Vagina (tissue), 2 donors: Measurements from ENCODE around the gene HS6ST2. TPM values are rescaled to one million over a fixed set of nuclear protein-coding genes. Genes with fewer than 3 reads are reported as not detected.

Experiments used
- DNase-seq, 2 donors: peaks; one replicate each; pipeline ENCODE4 v3.0.0-alpha.2; 2017; ENCODE audit errors: extremely low spot score in 2 of 2
- H3K27ac ChIP-seq: fragments of 200-600 bp; sonication (generic); one replicate; pipeline ENCODE4 v1.5.1; 2019
- H3K27me3 ChIP-seq: fragments of 200-600 bp; sonication (generic); one replicate; pipeline ENCODE4 v1.5.1; 2019
- H3K36me3 ChIP-seq, 2 donors: fragments of 200-600 bp; sonication (generic); one replicate each; pipeline ENCODE4 v1.5.1; 2017 to 2019
- H3K4me1 ChIP-seq: fragments of 200-600 bp; sonication (generic); one replicate; pipeline ENCODE4 v1.5.1; 2019
- H3K4me3 ChIP-seq, 2 donors: fragments of 200-600 bp; sonication (generic); 1 replicate in 1 of 2; 2 replicates in 1 of 2; pipeline ENCODE4 v1.5.1; 2016 to 2019
- H3K9me3 ChIP-seq: fragments of 200-600 bp; sonication (generic); one replicate; pipeline ENCODE4 v1.5.1; 2019
- CTCF ChIP-seq, 3 experiments: fragments of 450-650 bp in 2 of 3; fragments of 200-600 bp in 1 of 3; sonication (generic) in 1 of 3; IDR thresholded peaks; one replicate each; pipeline ENCODE4 v1.5.1; 2017 to 2019; ENCODE audit warnings: antibody characterized with exemption in 3 of 3, mild to moderate bottlenecking in 2 of 3, moderate library complexity in 2 of 3
- POLR2A ChIP-seq, 2 donors: fragments of 450-650 bp; IDR thresholded peaks; one replicate each; pipeline ENCODE4 v1.6.1; 2017; ENCODE audit warnings: antibody characterized with exemption in 2 of 2, mild to moderate bottlenecking in 2 of 2, moderate library complexity in 2 of 2
- POLR2AphosphoS5 ChIP-seq, 2 donors: sonication (generic); formaldehyde crosslinking; IDR thresholded peaks; one replicate each; pipeline ENCODE4 v1.9.0; 2017; ENCODE audit warnings: antibody characterized with exemption in 2 of 2, mild to moderate bottlenecking in 2 of 2, low read depth in 1 of 2; ENCODE audit not compliant: insufficient read depth in 1 of 2
- intact Hi-C: fragments of 100-400 bp; cut with DNase I; formaldehyde crosslinking; loops from one replicate; pipeline ENCODE4 v1.15.1; 2023
- total RNA-seq: library from RNA; depleted of rRNA; stranded (reverse); fragments of >200 nt; gene quantifications from one replicate; pipeline ENCODE4 v1.2.3, GENCODE V29; 2016

HS6ST2 gene
- total RNA-seq, 1 donor from 2014 or later, result 0.74 TPM

- Histone ChIP-seq H3K27ac (no peak overlapping the region), H3K36me3 (no peaks in the 10 kb centered on the region), H3K4me1 (no peaks in the 10 kb centered on the region), H3K9me3 (no peaks in the 10 kb centered on the region), H3K4me3 (no peak overlapping the region), H3K27me3 (no peaks in the 10 kb centered on the region)
- intact Hi-C loops, result no loop called here
- TF ChIP-seq POLR2A (IDR thresholded peaks at IDR 0.05), result no peak
- no peak for TF ChIP-seq CTCF (IDR thresholded peaks at IDR 0.05)
- TF ChIP-seq POLR2AphosphoS5 (IDR thresholded peaks at IDR 0.05; ENCODE audit: insufficient read depth in 1 of 2, low read depth in 1 of 2), result no peak
- DNase-seq, result no peak
Observed at GRCh38 chrX:132875650-132876522, 82.5 kb downstream of the HS6ST2 start.

- TF ChIP-seq CTCF (IDR thresholded peaks at IDR 0.05) (no peak), POLR2AphosphoS5 (IDR thresholded peaks at IDR 0.05; ENCODE audit: insufficient read depth in 1 of 2, low read depth in 1 of 2) (no peak), POLR2A (IDR thresholded peaks at IDR 0.05) (no peak)
- DNase-seq, result no peak
- H3K9me3 ChIP-seq, result no peaks in the 10 kb centered on the region
- intact Hi-C loops, result no loop called here
- no peak overlapping the region for H3K27ac ChIP-seq
- no peak overlapping the region for H3K4me3 ChIP-seq
- H3K4me1 ChIP-seq, result no peaks in the 10 kb centered on the region
- no peaks in the 10 kb centered on the region for H3K27me3 ChIP-seq
- H3K36me3 ChIP-seq, result no peaks in the 10 kb centered on the region
Observed at GRCh38 chrX:132862562-132862961, 95.9 kb downstream of the HS6ST2 start.

- Histone ChIP-seq H3K27me3 (no peaks in the 10 kb centered on the region), H3K27ac (no peak overlapping the region), H3K4me1 (no peaks in the 10 kb centered on the region), H3K4me3 (no peak overlapping the region), H3K9me3 (no peaks in the 10 kb centered on the region), H3K36me3 (no peaks in the 10 kb centered on the region)
- no peak for DNase-seq
- TF ChIP-seq POLR2A (IDR thresholded peaks at IDR 0.05), result no peak
- intact Hi-C loops, result no loop called here
Observed at GRCh38 chrX:132861076-132861475, 97.4 kb downstream of the HS6ST2 start.

- no peak for DNase-seq
Observed at GRCh38 chrX:132860200-132860599, 98.2 kb downstream of the HS6ST2 start.

GRCh38 chrX:132858018-132858417 is 100.4 kb downstream of the HS6ST2 start:
- no peaks in the 10 kb centered on the region for H3K36me3 ChIP-seq
- H3K9me3 ChIP-seq, result no peaks in the 10 kb centered on the region
- intact Hi-C loops, result no loop called here
- no peak for TF ChIP-seq POLR2AphosphoS5 (IDR thresholded peaks at IDR 0.05; ENCODE audit: insufficient read depth in 1 of 2, low read depth in 1 of 2)
- TF ChIP-seq POLR2A (IDR thresholded peaks at IDR 0.05), result no peak
- TF ChIP-seq CTCF (IDR thresholded peaks at IDR 0.05), result no peak
- no peak for DNase-seq
- no peak overlapping the region for H3K4me3 ChIP-seq
- H3K27me3 ChIP-seq, result no peaks in the 10 kb centered on the region
- no peaks in the 10 kb centered on the region for H3K4me1 ChIP-seq
- no peak overlapping the region for H3K27ac ChIP-seq

More at GRCh38 chrX:132860200-132860599, 98.2 kb downstream of the HS6ST2 start:
- Histone ChIP-seq H3K4me1 (no peaks in the 10 kb centered on the region), H3K27me3 (no peaks in the 10 kb centered on the region), H3K9me3 (no peaks in the 10 kb centered on the region), H3K4me3 (no peak overlapping the region), H3K36me3 (no peaks in the 10 kb centered on the region), H3K27ac (no peak overlapping the region)
- TF ChIP-seq POLR2AphosphoS5 (IDR thresholded peaks at IDR 0.05; ENCODE audit: insufficient read depth in 1 of 2, low read depth in 1 of 2) (no peak), POLR2A (IDR thresholded peaks at IDR 0.05) (no peak), CTCF (IDR thresholded peaks at IDR 0.05) (no peak)
- intact Hi-C loops, result no loop called here
